ENCODE results near the gene SGTB. TPM values are rescaled to one million over a fixed set of nuclear protein-coding genes. Genes with fewer than 3 reads are reported as not detected.
"Not testable (repeated sequence)": the region's sequence is repeated elsewhere in the genome, so short reads cannot be mapped to it uniquely, and the experiment has no call there.

SGTB gene
- total RNA-seq, 3 donors from 2014 or later, result 9.2 to 11.0 (median 9.8) TPM

DNA sequence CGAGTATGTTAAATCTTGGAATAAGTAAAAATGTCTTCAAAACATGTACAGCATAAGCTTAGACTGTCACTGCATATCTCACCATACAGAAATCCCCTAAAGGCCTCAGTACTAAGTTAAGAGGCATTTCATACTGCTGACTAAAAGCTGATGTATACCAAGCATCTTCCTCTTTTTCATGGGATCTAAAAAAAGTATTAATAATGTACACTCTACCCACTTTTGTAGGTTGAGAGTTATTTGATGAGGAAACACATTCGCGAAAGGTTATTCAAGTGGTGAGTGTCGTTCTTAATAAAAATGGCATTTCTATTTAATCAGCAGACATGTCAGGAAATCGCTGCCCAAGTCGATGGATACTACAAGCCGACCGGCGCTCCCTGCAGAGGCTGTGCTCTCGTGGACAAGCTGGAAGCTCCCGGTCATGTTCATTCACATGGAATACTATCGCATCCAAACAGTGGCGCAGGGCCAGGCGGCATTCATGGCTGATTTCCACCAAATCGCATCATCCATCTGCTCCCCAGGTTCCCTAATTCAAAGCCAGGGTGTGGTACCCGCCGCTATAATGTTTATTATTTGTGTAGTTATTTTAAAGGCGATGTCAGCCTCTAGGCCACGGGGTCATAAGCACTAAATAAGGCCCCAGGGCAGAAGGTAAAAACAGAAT, 724 bp downstream of the SGTB start:
- H3K4me1 Mint-ChIP-seq (ENCODE audit: low read depth), result peaks cover 32% of the 10 kb centered on the region
- peak overlapping the region; percentile 86 for H3K4me3 Mint-ChIP-seq
- H3K27me3 Mint-ChIP-seq (ENCODE audit: low read depth), result no peaks in the 10 kb centered on the region
- peak; percentile 41 to 47 for ATAC-seq
- no peaks in the 10 kb centered on the region for H3K36me3 Mint-ChIP-seq (ENCODE audit: insufficient read depth)
- DNase-seq, result no peak
- no peaks in the 10 kb centered on the region for H3K9me3 Mint-ChIP-seq

GRCh38 chr5:65718576-65719310, 3.2 kb downstream of the SGTB start:
- H3K27me3 Mint-ChIP-seq (ENCODE audit: low read depth), result no peaks in the 10 kb centered on the region

DNA sequence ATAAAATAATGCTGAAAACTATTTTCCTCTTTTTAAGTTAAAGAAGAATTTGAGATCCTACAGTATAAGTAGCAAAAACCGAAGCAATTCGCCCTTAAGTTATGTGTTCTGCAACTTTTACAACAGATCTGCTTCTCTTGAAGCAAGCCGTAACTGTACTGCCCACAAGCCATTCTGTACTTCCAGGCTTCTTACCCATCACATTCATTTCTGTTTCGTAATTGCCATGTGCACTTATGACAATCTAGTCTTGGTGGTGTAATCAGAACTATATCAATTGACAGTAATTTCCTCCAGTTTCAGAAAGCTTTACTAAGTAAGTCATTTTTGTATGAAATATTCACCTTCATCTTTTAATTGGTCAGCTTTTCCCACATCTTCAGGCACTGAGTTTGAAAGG, 13.8 kb downstream of the SGTB start:
- no peak for DNase-seq
- Mint-ChIP-seq H3K4me3 (no peak overlapping the region), H3K4me1 (ENCODE audit: low read depth) (peaks cover 18% of the 10 kb centered on the region), H3K36me3 (ENCODE audit: insufficient read depth) (peaks cover 24% of the 10 kb centered on the region), H3K27me3 (ENCODE audit: low read depth) (no peaks in the 10 kb centered on the region), H3K9me3 (no peaks in the 10 kb centered on the region)
- ATAC-seq, result no peak

More at GRCh38 chr5:65718576-65719310, 3.2 kb downstream of the SGTB start:
- no peak for ATAC-seq
- DNase-seq, result no peak
- Mint-ChIP-seq H3K9me3 (no peaks in the 10 kb centered on the region), H3K4me1 (ENCODE audit: low read depth) (peaks cover 45% of the 10 kb centered on the region), H3K4me3 (peak overlapping the region; percentile 86), H3K36me3 (ENCODE audit: insufficient read depth) (peaks cover 11% of the 10 kb centered on the region)

DNA sequence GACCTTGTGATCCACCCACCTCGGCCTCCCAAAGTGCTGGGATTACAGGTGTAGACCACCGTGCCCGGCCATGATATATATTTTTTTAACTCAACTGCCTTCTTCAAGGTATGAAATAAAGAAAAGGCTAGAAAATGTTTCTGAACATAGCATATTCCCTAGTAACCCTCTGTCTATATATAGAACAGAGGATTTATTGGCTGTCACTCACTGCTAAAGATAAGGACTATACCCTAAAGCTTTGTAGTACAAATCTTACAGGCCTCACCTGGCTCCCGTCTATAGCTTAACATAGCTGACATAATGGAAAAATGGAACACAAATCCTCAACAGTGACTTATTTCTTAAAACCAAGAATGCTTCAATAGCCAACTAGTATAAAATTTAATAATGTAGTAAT, 14.2 kb downstream of the SGTB start:
- ATAC-seq (no peak), DNase-seq (no peak)
- H3K4me3 Mint-ChIP-seq, result no peak overlapping the region
- peaks cover 17% of the 10 kb centered on the region for H3K4me1 Mint-ChIP-seq (ENCODE audit: low read depth)
- no peaks in the 10 kb centered on the region for H3K27me3 Mint-ChIP-seq (ENCODE audit: low read depth)
- H3K9me3 Mint-ChIP-seq, result no peaks in the 10 kb centered on the region
- H3K36me3 Mint-ChIP-seq (ENCODE audit: insufficient read depth), result peaks cover 29% of the 10 kb centered on the region

GRCh38 chr5:65704621-65705239, 17.2 kb downstream of the SGTB start:
- peaks cover 23% of the 10 kb centered on the region for H3K36me3 Mint-ChIP-seq (ENCODE audit: insufficient read depth)

DNA sequence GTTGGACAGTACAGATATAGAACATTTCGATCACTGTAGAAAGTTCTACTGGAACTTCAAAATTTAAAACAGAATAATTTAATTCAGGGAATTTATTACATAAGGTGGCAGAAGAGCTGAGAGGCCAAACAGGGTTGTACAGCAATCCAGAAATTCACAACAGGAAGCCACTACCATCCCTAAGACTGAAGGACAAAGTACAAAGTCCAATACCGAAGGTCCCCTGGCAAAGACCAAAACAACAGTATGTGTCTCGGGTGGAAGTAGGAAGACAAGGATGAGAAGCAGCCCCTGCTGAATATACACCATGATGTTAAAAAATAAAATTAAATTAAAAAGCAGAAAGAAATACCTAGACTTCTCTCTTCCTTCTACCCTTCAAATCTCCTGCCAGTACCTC, 19.9 kb downstream of the SGTB start:
- Mint-ChIP-seq H3K4me3 (no peak overlapping the region), H3K4me1 (ENCODE audit: low read depth) (peaks cover 4% of the 10 kb centered on the region), H3K9me3 (no peaks in the 10 kb centered on the region), H3K27me3 (ENCODE audit: low read depth) (no peaks in the 10 kb centered on the region), H3K36me3 (ENCODE audit: insufficient read depth) (peaks cover 35% of the 10 kb centered on the region)
- no peak for ATAC-seq
- no peak for DNase-seq

More at GRCh38 chr5:65704621-65705239, 17.2 kb downstream of the SGTB start:
- peaks cover 3% of the 10 kb centered on the region for H3K4me1 Mint-ChIP-seq (ENCODE audit: low read depth)
- ATAC-seq (no peak), DNase-seq (no peak)
- H3K4me3 Mint-ChIP-seq, result no peak overlapping the region
- H3K9me3 Mint-ChIP-seq, result no peaks in the 10 kb centered on the region
- H3K27me3 Mint-ChIP-seq (ENCODE audit: low read depth), result no peaks in the 10 kb centered on the region

GRCh38 chr5:65699338-65699737, 22.6 kb downstream of the SGTB start:
- DNase-seq (no peak), ATAC-seq (no peak)
- Mint-ChIP-seq H3K4me1 (ENCODE audit: low read depth) (peaks cover 2% of the 10 kb centered on the region), H3K27me3 (ENCODE audit: low read depth) (no peaks in the 10 kb centered on the region), H3K9me3 (no peaks in the 10 kb centered on the region), H3K4me3 (no peak overlapping the region), H3K36me3 (ENCODE audit: insufficient read depth) (peaks cover 31% of the 10 kb centered on the region)

GRCh38 chr5:65696892-65697291, 25.0 kb downstream of the SGTB start:
- Mint-ChIP-seq H3K4me3 (no peak overlapping the region), H3K9me3 (no peaks in the 10 kb centered on the region), H3K4me1 (ENCODE audit: low read depth) (peaks cover 2% of the 10 kb centered on the region), H3K36me3 (ENCODE audit: insufficient read depth) (peaks cover 27% of the 10 kb centered on the region), H3K27me3 (ENCODE audit: low read depth) (no peaks in the 10 kb centered on the region)
- no peak for ATAC-seq
- DNase-seq, result no peak

GRCh38 chr5:65695896-65696295, 26.0 kb downstream of the SGTB start:
- no peaks in the 10 kb centered on the region for H3K9me3 Mint-ChIP-seq
- peaks cover 2% of the 10 kb centered on the region for H3K4me1 Mint-ChIP-seq (ENCODE audit: low read depth)
- peaks cover 28% of the 10 kb centered on the region for H3K36me3 Mint-ChIP-seq (ENCODE audit: insufficient read depth)
- DNase-seq (no peak), ATAC-seq (no peak)
- H3K27me3 Mint-ChIP-seq (ENCODE audit: low read depth), result no peaks in the 10 kb centered on the region
- H3K4me3 Mint-ChIP-seq, result no peak overlapping the region

DNA sequence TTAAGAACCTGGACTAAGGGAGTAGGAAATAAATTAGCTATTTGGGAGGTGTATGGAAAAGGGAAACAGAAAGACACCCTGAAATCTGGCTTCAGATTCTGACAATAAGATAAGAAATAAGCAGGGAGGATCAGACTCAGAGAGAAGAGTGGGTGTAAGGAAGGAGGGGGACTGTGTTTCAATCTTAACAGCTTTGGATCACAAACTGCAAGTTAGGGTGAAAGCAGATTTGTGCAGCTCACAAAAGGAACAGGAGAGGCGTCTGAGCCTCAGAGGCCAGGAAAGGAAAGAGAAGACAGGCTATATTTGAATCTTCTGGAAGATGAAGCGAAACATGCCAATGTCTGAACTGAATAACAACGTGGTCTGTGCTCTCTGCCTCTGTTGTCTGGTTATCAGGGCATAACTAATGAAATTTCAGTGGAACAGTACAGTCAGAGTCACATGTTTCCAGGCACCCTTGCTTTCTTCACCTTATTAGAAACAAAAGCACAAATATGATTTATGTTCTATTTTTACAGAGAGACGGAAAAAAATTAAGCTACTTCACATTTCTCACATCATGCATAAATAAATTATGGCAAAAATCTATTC, 26.6 kb downstream of the SGTB start:
- no peaks in the 10 kb centered on the region for H3K27me3 Mint-ChIP-seq (ENCODE audit: low read depth)

GRCh38 chr5:65693121-65693520, 28.8 kb downstream of the SGTB start:
- H3K9me3 Mint-ChIP-seq, result no peaks in the 10 kb centered on the region
- no peak overlapping the region for H3K4me3 Mint-ChIP-seq
- peaks cover 15% of the 10 kb centered on the region for H3K36me3 Mint-ChIP-seq (ENCODE audit: insufficient read depth)
- no peak for ATAC-seq
- no peak for DNase-seq
- no peaks in the 10 kb centered on the region for H3K27me3 Mint-ChIP-seq (ENCODE audit: low read depth)
- H3K4me1 Mint-ChIP-seq (ENCODE audit: low read depth), result peaks cover under 1% of the 10 kb centered on the region

More for the DNA sequence above, 26.6 kb downstream of the SGTB start:
- DNase-seq (no peak), ATAC-seq (no peak)
- Mint-ChIP-seq H3K9me3 (no peaks in the 10 kb centered on the region), H3K4me1 (ENCODE audit: low read depth) (peaks cover 2% of the 10 kb centered on the region), H3K4me3 (no peak overlapping the region), H3K36me3 (ENCODE audit: insufficient read depth) (peaks cover 30% of the 10 kb centered on the region)

GRCh38 chr5:65682148-65682547, 39.8 kb downstream of the SGTB start:
- no peak overlapping the region for H3K4me3 Mint-ChIP-seq
- peaks cover 32% of the 10 kb centered on the region for H3K4me1 Mint-ChIP-seq (ENCODE audit: low read depth)
- H3K27me3 Mint-ChIP-seq (ENCODE audit: low read depth), result no peaks in the 10 kb centered on the region
- no peaks in the 10 kb centered on the region for H3K9me3 Mint-ChIP-seq
- H3K36me3 Mint-ChIP-seq (ENCODE audit: insufficient read depth), result peaks cover 59% of the 10 kb centered on the region
- ATAC-seq (no peak), DNase-seq (no peak)

GRCh38 chr5:65676056-65676455, 45.9 kb downstream of the SGTB start:
- not testable (repeated sequence) for ATAC-seq; H3K9me3 Mint-ChIP-seq; H3K27me3 Mint-ChIP-seq (ENCODE audit: low read depth); DNase-seq; H3K4me3 Mint-ChIP-seq
- peaks cover 52% of the 10 kb centered on the region for H3K36me3 Mint-ChIP-seq (ENCODE audit: insufficient read depth)
- peaks cover 48% of the 10 kb centered on the region for H3K4me1 Mint-ChIP-seq (ENCODE audit: low read depth)

DNA sequence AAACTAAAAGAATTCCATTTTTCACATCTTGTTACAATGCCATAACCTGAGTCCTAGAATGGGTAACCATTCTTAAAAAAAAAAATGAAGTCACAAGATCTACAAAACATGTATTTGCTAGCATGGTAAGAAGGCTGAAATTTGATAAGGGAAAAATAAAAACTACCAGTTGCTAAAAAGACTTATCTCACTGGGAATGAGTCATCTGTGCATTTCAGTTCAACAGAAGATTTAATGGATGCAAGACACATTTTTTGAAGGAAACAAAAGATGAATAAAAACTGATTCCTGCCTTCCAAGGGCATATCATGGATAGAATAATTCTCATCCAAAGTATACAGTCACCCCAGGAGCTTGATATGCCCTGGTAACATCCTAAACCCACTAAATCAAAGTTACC, 47.2 kb downstream of the SGTB start:
- ATAC-seq (no peak), DNase-seq (no peak)
- Mint-ChIP-seq H3K36me3 (ENCODE audit: insufficient read depth) (peaks cover 47% of the 10 kb centered on the region), H3K9me3 (no peaks in the 10 kb centered on the region), H3K4me3 (no peak overlapping the region), H3K27me3 (ENCODE audit: low read depth) (no peaks in the 10 kb centered on the region), H3K4me1 (ENCODE audit: low read depth) (peaks cover 42% of the 10 kb centered on the region)

Data from activated T-cell treated with anti-CD3 and anti-CD28 coated beads, Interleukin-2, amount 50 U/mL, for 4 hours (primary cell).